Tibial nerve (tissue), 4 donors: ENCODE data around the gene DCLK2. TPM values are rescaled to one million over a fixed set of nuclear protein-coding genes. Genes with fewer than 3 reads are reported as not detected.

Experiments
- DNase-seq, 2 donors: peaks; one replicate each; pipeline ENCODE4 v3.0.0-alpha.2; 2019; ENCODE audit warnings: low spot score in 2 of 2
- H3K27ac ChIP-seq, 4 donors: fragments of 200-600 bp; sonication (generic) in 3 of 4; one replicate each; pipeline ENCODE4 v1.5.1; 2017 to 2019; ENCODE audit warnings: mild to moderate bottlenecking in 1 of 4
- H3K27me3 ChIP-seq, 2 donors: fragments of 200-600 bp; sonication (generic) in 1 of 2; one replicate each; pipeline versions ENCODE4 v1.5.1 to v1.6.0; 2017 to 2019
- H3K36me3 ChIP-seq, 3 donors: fragments of 200-600 bp; sonication (generic); one replicate each; pipeline ENCODE4 v1.5.1; 2018 to 2019
- H3K4me1 ChIP-seq, 4 donors: fragments of 200-600 bp; sonication (generic) in 3 of 4; one replicate each; pipeline ENCODE4 v1.5.1; 2017 to 2019
- H3K4me3 ChIP-seq, 4 donors: fragments of 200-600 bp; sonication (generic) in 3 of 4; one replicate each; pipeline ENCODE4 v1.5.1; 2017 to 2019; ENCODE audit warnings: mild to moderate bottlenecking in 1 of 4, moderate library complexity in 1 of 4
- H3K9me3 ChIP-seq, 4 donors: fragments of 200-600 bp; sonication (generic) in 3 of 4; one replicate each; pipeline ENCODE4 v1.5.1; 2017 to 2019
- CTCF ChIP-seq, 5 experiments: fragments of 200-600 bp in 3 of 5; fragments of 450-650 bp in 2 of 5; sonication (generic) in 3 of 5; IDR thresholded peaks; one replicate each; pipeline ENCODE4 v1.5.1; 2016 to 2019; ENCODE audit warnings: antibody characterized with exemption in 5 of 5, mild to moderate bottlenecking in 3 of 5, moderate library complexity in 2 of 5
- EP300 ChIP-seq, 2 donors: sonication (generic); formaldehyde crosslinking; IDR thresholded peaks; one replicate each; pipeline ENCODE4 v1.6.1; 2017; ENCODE audit warnings: antibody characterized with exemption in 2 of 2, mild to moderate bottlenecking in 1 of 2
- POLR2A ChIP-seq, 2 donors: fragments of 450-650 bp; IDR thresholded peaks; one replicate each; pipeline ENCODE4 v1.6.1; 2017; ENCODE audit warnings: antibody characterized with exemption in 2 of 2, mild to moderate bottlenecking in 2 of 2, moderate library complexity in 2 of 2
- WGBS, 2 donors: methylation state at CpG; one replicate each; pipeline ENCODE4 v1.1.5; 2018; 5-methylcytosine and 5-hydroxymethylcytosine counted together
- total RNA-seq, 4 donors: library from RNA; depleted of rRNA; stranded (reverse); fragments of >200 nt; gene quantifications; one replicate each; pipeline ENCODE4 v1.1.0, GENCODE V29; 2016

Gene DCLK2
- total RNA-seq, 4 donors from 2014 or later = 9.8 to 15.6 (median 10.7) TPM

GRCh38 chr4:150082241-150082640 lies 4.0 kb downstream of the DCLK2 start:
- no peak overlapping the region for H3K4me3 ChIP-seq
- peaks cover 0 to 20% (median 6%) of the 10 kb centered on the region in 4 donors for H3K4me1 ChIP-seq
- no peak for DNase-seq
- no peaks in the 10 kb centered on the region for H3K9me3 ChIP-seq
- no peaks in the 10 kb centered on the region for H3K36me3 ChIP-seq
- no peaks in the 10 kb centered on the region for H3K27me3 ChIP-seq
- no peak overlapping the region for H3K27ac ChIP-seq
- no peak for TF ChIP-seq POLR2A (IDR thresholded peaks at IDR 0.05)
- TF ChIP-seq EP300 (IDR thresholded peaks at IDR 0.05) = no peak
- TF ChIP-seq CTCF (IDR thresholded peaks at IDR 0.05) = no peak
- WGBS, 2 donors = 49 to 91% methylated on average over 1 of the region's 1 CpG

GRCh38 chr4:150087006-150087405 lies 8.8 kb downstream of the DCLK2 start:
- Histone ChIP-seq H3K4me1 (no peaks in the 10 kb centered on the region), H3K27ac (no peak overlapping the region), H3K9me3 (no peaks in the 10 kb centered on the region), H3K4me3 (no peak overlapping the region), H3K27me3 (no peaks in the 10 kb centered on the region), H3K36me3 (no peaks in the 10 kb centered on the region)
- no peak for TF ChIP-seq POLR2A (IDR thresholded peaks at IDR 0.05)
- TF ChIP-seq CTCF (IDR thresholded peaks at IDR 0.05) = no peak
- TF ChIP-seq EP300 (IDR thresholded peaks at IDR 0.05) = no peak
- 69 to 77% methylated on average over 4 of the region's 4 CpGs for WGBS, 2 donors
- DNase-seq = no peak

GRCh38 chr4:150089732-150090131 lies 11.5 kb downstream of the DCLK2 start:
- WGBS, 2 donors = 89 to 90% methylated on average over 5 of the region's 5 CpGs
- H3K4me3 ChIP-seq = no peak overlapping the region
- H3K27me3 ChIP-seq = no peaks in the 10 kb centered on the region
- H3K36me3 ChIP-seq = no peaks in the 10 kb centered on the region
- no peaks in the 10 kb centered on the region for H3K9me3 ChIP-seq
- H3K27ac ChIP-seq = no peak overlapping the region
- no peak for DNase-seq
- no peaks in the 10 kb centered on the region for H3K4me1 ChIP-seq
- no peak for TF ChIP-seq POLR2A (IDR thresholded peaks at IDR 0.05)
- TF ChIP-seq EP300 (IDR thresholded peaks at IDR 0.05) = no peak
- no peak for TF ChIP-seq CTCF (IDR thresholded peaks at IDR 0.05)

GRCh38 chr4:150090836-150091235 lies 12.6 kb downstream of the DCLK2 start:
- TF ChIP-seq CTCF (IDR thresholded peaks at IDR 0.05) = no peak
- no peak for TF ChIP-seq POLR2A (IDR thresholded peaks at IDR 0.05)
- no peak for TF ChIP-seq EP300 (IDR thresholded peaks at IDR 0.05)
- no peaks in the 10 kb centered on the region for H3K27me3 ChIP-seq
- DNase-seq = no peak
- no peak overlapping the region for H3K27ac ChIP-seq
- no peak overlapping the region for H3K4me3 ChIP-seq
- 95 to 96% methylated on average over 6 of the region's 6 CpGs for WGBS, 2 donors
- no peaks in the 10 kb centered on the region for H3K36me3 ChIP-seq
- no peaks in the 10 kb centered on the region for H3K4me1 ChIP-seq
- H3K9me3 ChIP-seq = no peaks in the 10 kb centered on the region

GRCh38 chr4:150094676-150095075 lies 16.4 kb downstream of the DCLK2 start:
- Histone ChIP-seq H3K27me3 (no peaks in the 10 kb centered on the region), H3K27ac (no peak overlapping the region), H3K4me1 (no peaks in the 10 kb centered on the region), H3K9me3 (no peaks in the 10 kb centered on the region), H3K36me3 (no peaks in the 10 kb centered on the region), H3K4me3 (no peak overlapping the region)
- 100% methylated on average over 1 of the region's 1 CpG for WGBS, 2 donors
- TF ChIP-seq EP300 (IDR thresholded peaks at IDR 0.05) = no peak
- TF ChIP-seq CTCF (IDR thresholded peaks at IDR 0.05) = no peak
- no peak for TF ChIP-seq POLR2A (IDR thresholded peaks at IDR 0.05)
- DNase-seq = no peak
